Panc1 (cell line): ENCODE measurements around the gene VWA2. TPM values are rescaled to one million over a fixed set of nuclear protein-coding genes. Genes with fewer than 3 reads are reported as not detected.

ENCODE experiments used
- ATAC-seq: fragments of 200-7000 bp; cut with Tn5 transposase; 2 replicates; pipeline ENCODE4 v1.9.1; 2020; ENCODE audit warnings: mild to moderate bottlenecking, moderate library complexity
- BruUV-seq: library from RNA; stranded (reverse); fragments of 400-500 nt; replicated peaks from 2 replicates; lab custom pipeline; 2021; lab: Mats Ljungman, UMichigan
- CTCF ChIA-PET: fragments of 300-600 bp; sonication (Branson Sonifier 250); formaldehyde crosslinking; loops from one replicate; lab custom pipeline; 2022; ENCODE audit warnings: antibody characterized with exemption; lab: Charles Lee
- POLR2A ChIA-PET: fragments of 300-600 bp; sonication (Branson Sonifier 250); formaldehyde crosslinking; loops from one replicate; lab custom pipeline; 2022; ENCODE audit warnings: antibody characterized with exemption; lab: Charles Lee
- DNase-seq: peaks from one replicate; pipeline ENCODE4 v3.0.0-alpha.2; 2010; ENCODE audit warnings: low read depth, low spot score
- H3K27ac ChIP-seq: 2 replicates; pipeline ENCODE4 v1.5.1; 2011; ENCODE audit warnings: mild to moderate bottlenecking, low read length, inconsistent platforms
- H3K27me3 ChIP-seq: fragments of 200-500 bp; sonication (Bioruptor generic); 2 replicates; pipeline ENCODE4 v1.6.0; 2014; ENCODE audit warnings: low read length, inconsistent platforms; ENCODE audit not compliant: control insufficient read depth, insufficient read depth
- H3K36me3 ChIP-seq: fragments of 200-500 bp; sonication (Bioruptor generic); 2 replicates; pipeline ENCODE4 v1.5.1; 2014; ENCODE audit warnings: inconsistent platforms, mild to moderate bottlenecking, low read length, moderate library complexity; ENCODE audit not compliant: control insufficient read depth, insufficient read depth
- H3K4me1 ChIP-seq: 2 replicates; pipeline ENCODE4 v1.5.1; 2011; ENCODE audit warnings: inconsistent platforms, mild to moderate bottlenecking, low read length, moderate library complexity; ENCODE audit not compliant: control insufficient read depth, insufficient read depth
- H3K4me3 ChIP-seq, 2 experiments: 2 replicates each; pipeline ENCODE4 v1.5.1; 2011 to 2012; ENCODE audit warnings: low read depth in 2 of 2, low read length in 2 of 2, mild to moderate bottlenecking in 2 of 2, inconsistent platforms in 1 of 2, moderate library complexity in 1 of 2
- H3K9me3 ChIP-seq: fragments of 200-500 bp; sonication (Bioruptor generic); 2 replicates; pipeline ENCODE4 v1.5.1; 2014; ENCODE audit warnings: low read depth, mild to moderate bottlenecking, inconsistent platforms, low read length, moderate library complexity; ENCODE audit not compliant: control insufficient read depth, insufficient read depth
- CTCF ChIP-seq: fragments of 450-650 bp; IDR thresholded peaks from 2 replicates; pipeline ENCODE4 v1.5.1; 2017; ENCODE audit warnings: mild to moderate bottlenecking
- POLR2AphosphoS5 ChIP-seq: IDR thresholded peaks from 2 replicates; pipeline ENCODE4 v1.6.1; 2012; ENCODE audit warnings: mild to moderate bottlenecking, low read depth, low read length, moderate library complexity
- REST ChIP-seq, 2 experiments: IDR thresholded peaks; 2 replicates each; pipeline ENCODE4 v1.6.1; 2011 to 2012; ENCODE audit warnings: low read depth in 2 of 2, control low read depth in 1 of 2, low read length in 1 of 2, mild to moderate bottlenecking in 1 of 2, moderate library complexity in 1 of 2; ENCODE audit not compliant: insufficient read depth in 1 of 2
- SIN3A ChIP-seq: IDR thresholded peaks from 2 replicates; pipeline ENCODE4 v1.6.1; 2012; ENCODE audit warnings: low read depth, mild to moderate bottlenecking, low read length, moderate library complexity, borderline replicate concordance; ENCODE audit not compliant: insufficient read depth
- TCF7L2 ChIP-seq: IDR thresholded peaks from 2 replicates; pipeline ENCODE4 v1.6.1; 2011; ENCODE audit warnings: mild to moderate bottlenecking, low read depth, low read length, inconsistent platforms
- in situ Hi-C: cut with HindIII; loops from 2 replicates; pipeline ENCODE4 v1.10.0; 2016; ENCODE audit warnings: low sequenced_read_pairs, low pct_unique_long_range_greater_than_20kb
- intact Hi-C: fragments of 100-400 bp; cut with micrococcal nuclease; formaldehyde crosslinking; loops from one replicate; pipeline ENCODE4 v1.10.0; 2022; ENCODE audit not compliant: unreplicated experiment
- total RNA-seq: library from RNA; stranded (reverse); gene quantifications from one replicate; pipeline ENCODE4 v1.2.1, GENCODE V29; 2021; ENCODE audit not compliant: unreplicated experiment

Gene VWA2
- total RNA-seq, 1 experiment from 2014 or later, result 0.77 TPM

GRCh38 chr10:114303556-114303955, 64.5 kb downstream of the VWA2 start:
- Histone ChIP-seq H3K27me3 (no peaks in the 10 kb centered on the region), H3K9me3 (no peaks in the 10 kb centered on the region), H3K4me3 (no peak overlapping the region), H3K27ac (peak overlapping the region; percentile 74), H3K36me3 (peaks cover 6% of the 10 kb centered on the region; the same call in 1 of the 2 replicates), H3K4me1 (peaks cover 35% of the 10 kb centered on the region)
- no peak for ATAC-seq
- BruUV-seq, result no TSS peak
- no peak for DNase-seq
- in situ Hi-C loops, result no loop called here
- intact Hi-C loops, result no loop called here
- CTCF ChIA-PET, result interaction anchor here (0.6 to 1.8 kb wide), 9 partner anchors 16 to 571 kb away, joined by 3 to 9 read pairs (median 4); no protein-coding TSS in a partner anchor
- TF ChIP-seq CTCF, result no peak
- TF ChIP-seq SIN3A, result no peak
- TF ChIP-seq TCF7L2, result no peak
- TF ChIP-seq REST (IDR thresholded peaks at IDR 0.05; ENCODE audit: insufficient read depth in 1 of 2, low read depth in 2 of 2, low read length in 1 of 2), result no peak
- no peak for TF ChIP-seq POLR2AphosphoS5
- POLR2A ChIA-PET, result no interaction called here

- no peak for TF ChIP-seq POLR2AphosphoS5
- peak; percentile 94 for TF ChIP-seq TCF7L2
- peak; percentile 80 for TF ChIP-seq CTCF
- TF ChIP-seq REST (IDR thresholded peaks at IDR 0.05; ENCODE audit: insufficient read depth in 1 of 2, low read depth in 2 of 2, low read length in 1 of 2), result no peak
- no peak for TF ChIP-seq SIN3A
- TSS peak; percentile 52 for BruUV-seq
- Histone ChIP-seq H3K36me3 (peaks cover 2% of the 10 kb centered on the region; the same call in 1 of the 2 replicates), H3K4me1 (peaks cover 40% of the 10 kb centered on the region), H3K9me3 (no peaks in the 10 kb centered on the region), H3K27ac (peak overlapping the region; percentile 74), H3K4me3 (peak overlapping the region; percentile 4 to 11; a peak in 2 of 4 replicates), H3K27me3 (no peaks in the 10 kb centered on the region)
- intact Hi-C loops, result loop anchor here (1.0 kb wide), 1 partner anchor 133 kb away; no protein-coding TSS in a partner anchor
- ChIA-PET POLR2A (no interaction called here), CTCF (interaction anchor here (0.5 to 1.8 kb wide), 16 partner anchors 17 to 572 kb away, joined by 3 to 9 read pairs (median 3); no protein-coding TSS in a partner anchor)
- in situ Hi-C loops, result no loop called here
- DNase-seq (peak; percentile 76), ATAC-seq (peak; percentile 42)
These were observed 65.0 kb downstream of the VWA2 start for GRCh38 chr10:114304017-114304570.
